ENCODE measurements around the gene OVCH2.

OVCH2 gene

GRCh38 chr11:7639643-7640025, 66.6 kb downstream of the OVCH2 start:
- no peak for DNase-seq
- ATAC-seq: no peak
